DMS53 (cell line): Measurements from ENCODE around the gene SSX2IP.
"Not testable (repeated sequence)": the region's sequence is repeated elsewhere in the genome, so short reads cannot be mapped to it uniquely, and the experiment has no call there.

Experiments used
- DNase-seq: peaks from one replicate; lab custom pipeline; 2025; lab: John Stamatoyannopoulos, UW

The SSX2IP gene

GRCh38 chr1:84690397-84691121 lies at the start of gene SSX2IP:
SSX2IP (minus strand) TSS chr1:84690461; CDS start chr1:84671219, 19,242 bp downstream.
- DNase-seq = peak; percentile 100

- DNase-seq = no peak
Measured at GRCh38 chr1:84738237-84738636, 48.0 kb upstream of the SSX2IP start.

- no peak for DNase-seq
Measured at GRCh38 chr1:84737590-84737989, 47.3 kb upstream of the SSX2IP start.

GRCh38 chr1:84736944-84737343 lies 46.7 kb upstream of the SSX2IP start:
- no peak for DNase-seq

- no peak for DNase-seq
Measured at GRCh38 chr1:84736445-84736844, 46.2 kb upstream of the SSX2IP start.

- no peak for DNase-seq
Measured at GRCh38 chr1:84735483-84735882, 45.2 kb upstream of the SSX2IP start.

- DNase-seq = no peak
Measured at GRCh38 chr1:84732520-84732919, 42.3 kb upstream of the SSX2IP start.

- no peak for DNase-seq
Measured at GRCh38 chr1:84731519-84731918, 41.3 kb upstream of the SSX2IP start.

GRCh38 chr1:84727711-84728110 lies 37.5 kb upstream of the SSX2IP start:
- peak; percentile 82 for DNase-seq

- DNase-seq = no peak
Measured at GRCh38 chr1:84726593-84727499, 36.6 kb upstream of the SSX2IP start.

GRCh38 chr1:84724128-84724860 lies 34.0 kb upstream of the SSX2IP start:
- DNase-seq = peak; percentile 27

GRCh38 chr1:84722794-84723193 lies 32.5 kb upstream of the SSX2IP start:
- no peak for DNase-seq

GRCh38 chr1:84721872-84722271 lies 31.6 kb upstream of the SSX2IP start:
- DNase-seq = not testable (repeated sequence)

GRCh38 chr1:84721152-84721551 lies 30.9 kb upstream of the SSX2IP start:
- no peak for DNase-seq

- no peak for DNase-seq
Measured at GRCh38 chr1:84720221-84720780, 30.0 kb upstream of the SSX2IP start.

- DNase-seq = no peak
Measured at GRCh38 chr1:84719543-84720217, 29.4 kb upstream of the SSX2IP start.

- no peak for DNase-seq
Measured at GRCh38 chr1:84715342-84716019, 25.2 kb upstream of the SSX2IP start.

GRCh38 chr1:84712276-84712874 lies 22.1 kb upstream of the SSX2IP start:
- no peak for DNase-seq

GRCh38 chr1:84711869-84712268 lies 21.6 kb upstream of the SSX2IP start:
- DNase-seq = no peak

- DNase-seq = no peak
Measured at GRCh38 chr1:84711121-84711520, 20.9 kb upstream of the SSX2IP start.

- no peak for DNase-seq
Measured at GRCh38 chr1:84709131-84709530, 18.9 kb upstream of the SSX2IP start.
